AG09319 (cell line): Measurements from ENCODE around the gene ANKRD55.

Experiments used
- DNase-seq: peaks from one replicate; pipeline ENCODE4 v3.0.0-alpha.2; 2010; ENCODE audit warnings: low read depth; ENCODE audit errors: extremely low read depth
- TF ChIP-seq, protein P1 (sequence below): IDR thresholded peaks from 2 replicates; pipeline ENCODE4 v1.5.1; 2011; ENCODE audit warnings: low read depth, mild to moderate bottlenecking, inconsistent platforms, low read length, moderate library complexity

Gene ANKRD55

DNA sequence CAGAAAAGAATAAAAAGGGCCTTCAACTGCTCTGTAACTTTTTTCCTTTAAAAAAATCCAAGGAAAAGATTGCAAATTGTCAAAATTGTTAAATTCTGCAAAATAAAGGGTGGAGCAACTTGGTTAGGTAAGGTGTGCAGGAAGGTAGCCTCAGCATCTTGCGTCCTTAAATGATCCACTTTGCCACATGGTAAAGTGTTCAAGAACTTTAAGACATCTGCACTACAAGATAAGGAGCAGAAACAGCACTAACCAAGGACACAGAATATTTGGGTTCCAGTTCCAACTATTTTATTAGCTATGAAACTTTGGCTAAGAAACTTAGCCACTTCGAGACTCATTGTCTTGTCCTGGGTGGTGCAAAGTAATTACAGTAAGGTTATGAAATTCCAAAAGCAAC, 53.7 kb downstream of the ANKRD55 start:
- TF ChIP-seq, protein P1, sequence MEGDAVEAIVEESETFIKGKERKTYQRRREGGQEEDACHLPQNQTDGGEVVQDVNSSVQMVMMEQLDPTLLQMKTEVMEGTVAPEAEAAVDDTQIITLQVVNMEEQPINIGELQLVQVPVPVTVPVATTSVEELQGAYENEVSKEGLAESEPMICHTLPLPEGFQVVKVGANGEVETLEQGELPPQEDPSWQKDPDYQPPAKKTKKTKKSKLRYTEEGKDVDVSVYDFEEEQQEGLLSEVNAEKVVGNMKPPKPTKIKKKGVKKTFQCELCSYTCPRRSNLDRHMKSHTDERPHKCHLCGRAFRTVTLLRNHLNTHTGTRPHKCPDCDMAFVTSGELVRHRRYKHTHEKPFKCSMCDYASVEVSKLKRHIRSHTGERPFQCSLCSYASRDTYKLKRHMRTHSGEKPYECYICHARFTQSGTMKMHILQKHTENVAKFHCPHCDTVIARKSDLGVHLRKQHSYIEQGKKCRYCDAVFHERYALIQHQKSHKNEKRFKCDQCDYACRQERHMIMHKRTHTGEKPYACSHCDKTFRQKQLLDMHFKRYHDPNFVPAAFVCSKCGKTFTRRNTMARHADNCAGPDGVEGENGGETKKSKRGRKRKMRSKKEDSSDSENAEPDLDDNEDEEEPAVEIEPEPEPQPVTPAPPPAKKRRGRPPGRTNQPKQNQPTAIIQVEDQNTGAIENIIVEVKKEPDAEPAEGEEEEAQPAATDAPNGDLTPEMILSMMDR = no peak
- DNase-seq = no peak

DNA sequence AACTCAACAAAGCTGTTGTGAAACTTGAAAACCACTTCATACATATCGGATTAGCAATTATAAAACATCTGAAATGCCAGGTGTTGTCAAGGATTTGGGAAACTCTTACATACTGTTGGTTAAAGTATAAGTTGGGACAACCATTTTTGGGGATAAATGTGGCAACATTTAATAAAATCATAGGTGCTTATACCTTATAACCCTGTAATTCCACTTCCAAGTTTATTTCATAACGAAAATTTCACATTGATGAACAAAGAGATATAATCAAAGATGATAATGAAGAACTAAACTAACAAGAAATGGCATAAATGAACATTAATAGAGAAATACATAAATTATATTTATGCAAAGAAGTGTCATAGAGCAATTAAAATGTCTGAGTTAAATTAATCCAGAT, 54.3 kb downstream of the ANKRD55 start:
- TF ChIP-seq, protein P1 = no peak

DNA sequence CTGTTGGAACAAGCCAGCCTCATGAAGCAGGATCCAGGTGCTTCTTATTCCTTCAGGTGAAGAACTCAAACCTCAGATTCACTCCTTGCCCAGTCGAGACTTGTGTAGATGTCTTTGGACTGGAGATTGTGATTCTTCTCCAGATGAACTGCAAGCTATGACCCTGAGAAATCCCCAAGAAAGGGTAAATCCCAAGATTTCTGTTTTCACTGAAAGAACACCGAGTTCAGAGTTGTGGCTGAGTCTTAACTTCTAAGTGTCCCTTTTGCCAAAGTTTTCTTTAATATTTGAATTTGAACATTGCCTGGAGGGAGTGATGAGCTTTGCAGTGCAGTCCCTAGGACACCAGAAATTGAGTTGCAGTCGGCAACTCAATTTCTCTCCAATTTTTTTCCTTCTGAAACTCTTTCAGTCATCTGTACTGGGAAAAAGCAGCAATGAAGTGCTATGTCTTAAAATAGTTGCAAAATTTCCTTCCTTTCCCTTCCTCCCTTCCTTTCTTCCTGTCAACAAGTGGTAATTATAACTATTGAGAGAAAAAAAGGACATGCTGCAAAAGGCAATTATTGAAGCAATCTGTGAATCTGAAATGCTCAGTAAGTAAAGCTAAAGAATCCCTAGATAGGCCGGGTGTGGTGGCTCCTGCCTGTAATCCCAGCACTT, 56.1 kb downstream of the ANKRD55 start:
- TF ChIP-seq, protein P1 = no peak

More for the DNA sequence above, 54.3 kb downstream of the ANKRD55 start:
- DNase-seq = no peak

DNA sequence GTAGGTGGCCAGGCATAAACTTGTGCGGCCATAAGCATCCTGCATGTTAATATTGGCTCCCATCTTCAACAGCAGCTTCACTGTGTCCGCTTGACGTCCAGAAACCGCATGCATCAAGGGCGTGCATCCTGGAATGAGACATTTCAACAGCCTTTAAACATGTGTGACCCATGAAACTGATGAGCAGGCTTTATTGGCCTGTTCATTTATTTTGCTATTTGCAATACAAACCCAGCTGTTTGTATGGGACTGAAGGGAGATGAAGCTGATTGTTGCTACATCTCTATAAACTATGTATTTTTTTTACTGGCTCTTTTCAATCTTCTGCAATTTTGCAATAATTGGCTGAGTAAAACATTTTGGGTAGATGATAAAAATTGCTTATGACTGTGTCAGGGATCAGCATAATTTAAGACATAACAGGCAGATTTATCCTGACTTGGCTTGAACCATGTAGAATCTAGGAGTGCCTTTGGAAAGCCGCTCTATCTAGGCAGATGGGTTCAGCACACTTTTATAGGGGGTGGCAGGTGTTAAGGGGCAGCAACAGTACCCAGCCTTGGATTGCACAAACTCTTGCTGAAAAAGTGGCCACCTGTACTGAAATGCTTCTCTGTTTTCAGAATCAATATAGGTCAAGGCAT, 56.9 kb downstream of the ANKRD55 start:
- peak; percentile 82 for DNase-seq
- TF ChIP-seq, protein P1 = no peak

More for the DNA sequence above, 56.1 kb downstream of the ANKRD55 start:
- DNase-seq = no peak

DNA sequence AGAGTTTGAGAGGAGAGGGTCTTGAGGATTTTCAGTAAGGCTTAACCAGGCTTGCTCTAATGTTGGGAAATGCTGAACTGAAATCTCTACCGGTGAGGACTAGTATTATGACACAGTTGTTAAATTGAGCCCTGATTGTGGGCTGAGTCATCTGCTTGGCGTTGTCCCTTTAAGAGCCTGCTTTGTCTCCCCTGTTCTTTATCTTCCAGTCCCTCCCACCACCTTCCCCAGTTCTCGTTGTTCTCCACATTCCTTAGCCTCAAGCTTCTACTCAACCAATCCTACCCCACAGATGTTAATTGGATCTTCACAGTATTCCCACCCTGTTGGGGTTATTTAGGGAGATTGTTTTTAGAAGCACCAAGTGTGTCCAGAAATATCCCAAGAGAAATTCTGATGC, 57.6 kb downstream of the ANKRD55 start:
- TF ChIP-seq, protein P1 = no peak
- DNase-seq = peak; percentile 51

DNA sequence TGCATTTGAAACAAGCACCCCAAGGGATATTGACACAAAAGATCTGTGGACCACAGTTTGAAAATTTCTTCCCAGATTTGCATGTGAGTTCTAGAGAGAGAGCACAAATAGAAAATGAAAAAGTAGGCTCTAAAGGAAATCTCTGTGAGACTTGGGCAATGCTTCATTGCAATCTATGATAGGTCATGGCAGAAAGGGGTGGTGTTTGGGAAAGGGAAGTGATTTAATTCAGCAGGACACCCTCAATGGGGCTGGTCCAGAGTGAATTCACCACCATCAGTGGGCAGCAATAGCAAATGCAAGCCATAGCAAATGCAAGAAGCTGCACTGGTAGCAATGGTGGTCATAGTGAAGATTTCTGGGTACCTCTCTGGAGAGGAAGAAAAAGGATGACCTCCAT, 58.1 kb downstream of the ANKRD55 start:
- TF ChIP-seq, protein P1 = no peak
- no peak for DNase-seq

DNA sequence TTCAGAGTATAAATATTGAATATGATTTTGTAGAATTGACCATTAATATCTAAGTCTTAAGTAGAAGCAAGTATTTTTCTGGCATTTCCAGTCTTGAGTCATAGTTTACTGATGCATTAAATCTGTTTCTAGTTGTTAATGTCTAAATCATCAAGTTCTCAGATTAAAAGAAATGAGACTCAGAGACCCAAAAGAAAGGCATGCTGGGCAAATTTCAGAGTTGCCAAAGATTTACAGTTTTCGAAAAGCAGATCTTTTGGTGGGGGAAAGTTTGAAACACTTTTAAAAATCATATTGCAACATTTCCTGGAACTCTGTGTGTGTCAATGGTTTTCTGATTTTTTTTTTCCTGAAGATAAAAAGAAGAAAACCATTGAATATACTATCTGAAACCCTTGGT, 60.9 kb downstream of the ANKRD55 start:
- TF ChIP-seq, protein P1 = no peak
- DNase-seq = peak; percentile 64
